ENCODE measurements around the gene SPANXN3. TPM values are rescaled to one million over a fixed set of nuclear protein-coding genes. Genes with fewer than 3 reads are reported as not detected.

The SPANXN3 gene
- total and polyA plus RNA-seq, 11 donors, result not detected

GRCh38 chrX:143476751-143477150 is 40.5 kb downstream of the SPANXN3 start:
- H3K27ac ChIP-seq, result no peak overlapping the region
- 49 to 72% (median 60%) methylated on average over 4 of the region's 4 CpGs for WGBS, 4 donors
- intact Hi-C loops (cut with DNase I), result no loop called here

GRCh38 chrX:143472347-143472938 is 44.8 kb downstream of the SPANXN3 start:
- no peak overlapping the region for H3K4me3 ChIP-seq
- no peaks in the 10 kb centered on the region for H3K36me3 ChIP-seq
- TF ChIP-seq CTCF (IDR thresholded peaks at IDR 0.05) (no peak), POLR2A (IDR thresholded peaks at IDR 0.05) (no peak)
- no peaks in the 10 kb centered on the region for H3K4me1 ChIP-seq
- no peak overlapping the region for H3K27ac ChIP-seq
- no peak for DNase-seq
- intact Hi-C loops (cut with DNase I), result no loop called here
- H3K27me3 ChIP-seq, result no peaks in the 10 kb centered on the region
- 39 to 54% (median 51%) methylated on average over 1 of the region's 1 CpG for WGBS, 4 donors
- no peaks in the 10 kb centered on the region for H3K9me3 ChIP-seq
- ATAC-seq, result no peak

More at GRCh38 chrX:143476751-143477150, 40.5 kb downstream of the SPANXN3 start:
- H3K4me1 ChIP-seq, result no peaks in the 10 kb centered on the region
- no peak for DNase-seq
- no peak for ATAC-seq
- no peak for TF ChIP-seq CTCF (IDR thresholded peaks at IDR 0.05)
- TF ChIP-seq POLR2A (IDR thresholded peaks at IDR 0.05), result no peak
- H3K36me3 ChIP-seq, result no peaks in the 10 kb centered on the region
- H3K27me3 ChIP-seq, result no peaks in the 10 kb centered on the region
- H3K4me3 ChIP-seq, result no peak overlapping the region
- H3K9me3 ChIP-seq, result no peaks in the 10 kb centered on the region

GRCh38 chrX:143466130-143466529 is 51.1 kb downstream of the SPANXN3 start:
- Histone ChIP-seq H3K36me3 (no peaks in the 10 kb centered on the region), H3K27me3 (no peaks in the 10 kb centered on the region), H3K4me3 (no peak overlapping the region), H3K27ac (no peak overlapping the region), H3K4me1 (no peaks in the 10 kb centered on the region), H3K9me3 (no peaks in the 10 kb centered on the region)
- ATAC-seq, result no peak
- 12 to 51% (median 36%) methylated on average over 1 of the region's 1 CpG for WGBS, 4 donors
- intact Hi-C loops (cut with DNase I), result no loop called here
- TF ChIP-seq CTCF (IDR thresholded peaks at IDR 0.05) (no peak), POLR2A (IDR thresholded peaks at IDR 0.05) (no peak)
- DNase-seq, result no peak

GRCh38 chrX:143462696-143463095 is 54.6 kb downstream of the SPANXN3 start:
- TF ChIP-seq POLR2A (IDR thresholded peaks at IDR 0.05) (no peak), CTCF (IDR thresholded peaks at IDR 0.05) (no peak)
- intact Hi-C loops (cut with DNase I), result no loop called here

More at GRCh38 chrX:143462696-143463095, 54.6 kb downstream of the SPANXN3 start:
- Histone ChIP-seq H3K4me1 (no peaks in the 10 kb centered on the region), H3K9me3 (no peaks in the 10 kb centered on the region), H3K27ac (no peak overlapping the region), H3K4me3 (no peak overlapping the region), H3K36me3 (no peaks in the 10 kb centered on the region), H3K27me3 (no peaks in the 10 kb centered on the region)
- 77 to 85% (median 80%) methylated on average over 10 of the region's 10 CpGs for WGBS, 4 donors
- ATAC-seq (no peak), DNase-seq (no peak)

Measured in heart left ventricle (tissue), 16 donors.